OCI-LY3 (cell line): ENCODE measurements around the gene ITPR1.

Experiments used
- EZH2phosphoT487 ChIP-seq: fragments of 200-600 bp; shearing (Covaris generic); IDR thresholded peaks from 2 replicates; pipeline ENCODE4 v1.6.1; 2018; ENCODE audit warnings: antibody characterized with exemption, mixed run types, low read depth
- TF ChIP-seq, protein P1 (sequence below): fragments of 200-600, 300-600 bp; sonication (generic); IDR thresholded peaks from 2 replicates; pipeline ENCODE4 v1.5.1; 2014; ENCODE audit warnings: antibody characterized with exemption, low read length, low read depth

- TF ChIP-seq, protein P1, sequence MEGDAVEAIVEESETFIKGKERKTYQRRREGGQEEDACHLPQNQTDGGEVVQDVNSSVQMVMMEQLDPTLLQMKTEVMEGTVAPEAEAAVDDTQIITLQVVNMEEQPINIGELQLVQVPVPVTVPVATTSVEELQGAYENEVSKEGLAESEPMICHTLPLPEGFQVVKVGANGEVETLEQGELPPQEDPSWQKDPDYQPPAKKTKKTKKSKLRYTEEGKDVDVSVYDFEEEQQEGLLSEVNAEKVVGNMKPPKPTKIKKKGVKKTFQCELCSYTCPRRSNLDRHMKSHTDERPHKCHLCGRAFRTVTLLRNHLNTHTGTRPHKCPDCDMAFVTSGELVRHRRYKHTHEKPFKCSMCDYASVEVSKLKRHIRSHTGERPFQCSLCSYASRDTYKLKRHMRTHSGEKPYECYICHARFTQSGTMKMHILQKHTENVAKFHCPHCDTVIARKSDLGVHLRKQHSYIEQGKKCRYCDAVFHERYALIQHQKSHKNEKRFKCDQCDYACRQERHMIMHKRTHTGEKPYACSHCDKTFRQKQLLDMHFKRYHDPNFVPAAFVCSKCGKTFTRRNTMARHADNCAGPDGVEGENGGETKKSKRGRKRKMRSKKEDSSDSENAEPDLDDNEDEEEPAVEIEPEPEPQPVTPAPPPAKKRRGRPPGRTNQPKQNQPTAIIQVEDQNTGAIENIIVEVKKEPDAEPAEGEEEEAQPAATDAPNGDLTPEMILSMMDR: no peak
- no peak for TF ChIP-seq EZH2phosphoT487
Measured at GRCh38 chr3:4808637-4809036, 315.5 kb downstream of the ITPR1 start.
